Lower leg skin (tissue), 4 donors: Measurements from ENCODE around the gene NVL. TPM values are rescaled to one million over a fixed set of nuclear protein-coding genes. Genes with fewer than 3 reads are reported as not detected.

Experiments used
- DNase-seq, 2 donors: peaks; one replicate each; pipeline ENCODE4 v3.0.0-alpha.2; 2019; ENCODE audit warnings: low spot score in 2 of 2
- H3K4me3 ChIP-seq: fragments of 200-600 bp; sonication (generic); 2 replicates; pipeline ENCODE4 v1.5.1; 2017; ENCODE audit warnings: mild to moderate bottlenecking, low read depth; ENCODE audit not compliant: poor library complexity, severe bottlenecking
- POLR2A ChIP-seq, 2 donors: fragments of 450-650 bp; IDR thresholded peaks; one replicate each; pipeline ENCODE4 v1.6.1; 2016 to 2017; ENCODE audit warnings: antibody characterized with exemption in 2 of 2, mild to moderate bottlenecking in 1 of 2, moderate library complexity in 1 of 2
- WGBS, 2 donors: methylation state at CpG; one replicate each; pipeline ENCODE4 v1.1.5; 2018; 5-methylcytosine and 5-hydroxymethylcytosine counted together
- intact Hi-C: fragments of 100-400 bp; cut with DNase I; formaldehyde crosslinking; loops from one replicate; pipeline ENCODE4 v1.15.0; 2023; ENCODE audit warnings: low total_unique reads
- total RNA-seq, 4 donors: library from RNA; depleted of rRNA; stranded (reverse); fragments of >200 nt; gene quantifications; one replicate each; pipeline ENCODE4 v1.1.0, GENCODE V29; 2016
- TF ChIP-seq, protein P1 (sequence below), 3 donors: fragments of 450-650 bp; IDR thresholded peaks; one replicate each; pipeline ENCODE4 v1.5.1; 2016; ENCODE audit warnings: antibody characterized with exemption in 3 of 3, mild to moderate bottlenecking in 3 of 3, moderate library complexity in 2 of 3

Gene NVL
- total RNA-seq, 4 donors from 2014 or later = 24.4 to 43.1 (median 32.1) TPM

GRCh38 chr1:224251741-224252146, 78.2 kb downstream of the NVL start:
- DNase-seq = no peak
- TF ChIP-seq, protein P1, sequence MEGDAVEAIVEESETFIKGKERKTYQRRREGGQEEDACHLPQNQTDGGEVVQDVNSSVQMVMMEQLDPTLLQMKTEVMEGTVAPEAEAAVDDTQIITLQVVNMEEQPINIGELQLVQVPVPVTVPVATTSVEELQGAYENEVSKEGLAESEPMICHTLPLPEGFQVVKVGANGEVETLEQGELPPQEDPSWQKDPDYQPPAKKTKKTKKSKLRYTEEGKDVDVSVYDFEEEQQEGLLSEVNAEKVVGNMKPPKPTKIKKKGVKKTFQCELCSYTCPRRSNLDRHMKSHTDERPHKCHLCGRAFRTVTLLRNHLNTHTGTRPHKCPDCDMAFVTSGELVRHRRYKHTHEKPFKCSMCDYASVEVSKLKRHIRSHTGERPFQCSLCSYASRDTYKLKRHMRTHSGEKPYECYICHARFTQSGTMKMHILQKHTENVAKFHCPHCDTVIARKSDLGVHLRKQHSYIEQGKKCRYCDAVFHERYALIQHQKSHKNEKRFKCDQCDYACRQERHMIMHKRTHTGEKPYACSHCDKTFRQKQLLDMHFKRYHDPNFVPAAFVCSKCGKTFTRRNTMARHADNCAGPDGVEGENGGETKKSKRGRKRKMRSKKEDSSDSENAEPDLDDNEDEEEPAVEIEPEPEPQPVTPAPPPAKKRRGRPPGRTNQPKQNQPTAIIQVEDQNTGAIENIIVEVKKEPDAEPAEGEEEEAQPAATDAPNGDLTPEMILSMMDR (IDR thresholded peaks at IDR 0.05) = no peak
- no peak for TF ChIP-seq POLR2A (IDR thresholded peaks at IDR 0.05)
- no peak overlapping the region for H3K4me3 ChIP-seq
- WGBS, 2 donors = 73 to 84% methylated on average over 5 of the region's 5 CpGs
- intact Hi-C loops = no loop called here

GRCh38 chr1:224245188-224245587, 84.8 kb downstream of the NVL start:
- H3K4me3 ChIP-seq = no peak overlapping the region
- 67 to 73% methylated on average over 1 of the region's 1 CpG for WGBS, 2 donors
- peak in 1 of 2 donors; percentile 41 for DNase-seq
- TF ChIP-seq, protein P1 (IDR thresholded peaks at IDR 0.05) = no peak
- no peak for TF ChIP-seq POLR2A (IDR thresholded peaks at IDR 0.05)
- intact Hi-C loops = no loop called here

- intact Hi-C loops = no loop called here
- 84 to 87% methylated on average over 3 of the region's 3 CpGs for WGBS, 2 donors
- no peak overlapping the region for H3K4me3 ChIP-seq
- TF ChIP-seq, protein P1 (IDR thresholded peaks at IDR 0.05) = no peak
- TF ChIP-seq POLR2A (IDR thresholded peaks at IDR 0.05) = no peak
- peak in 1 of 2 donors; percentile 31 for DNase-seq
Measured at GRCh38 chr1:224238756-224239155, 91.2 kb downstream of the NVL start.

GRCh38 chr1:224238212-224238611, 91.8 kb downstream of the NVL start:
- intact Hi-C loops = no loop called here
- peak in 1 of 2 donors; percentile 77 for DNase-seq
- 87 to 90% methylated on average over 9 of the region's 9 CpGs for WGBS, 2 donors
- H3K4me3 ChIP-seq = no peak overlapping the region
- TF ChIP-seq POLR2A (IDR thresholded peaks at IDR 0.05) = no peak
- TF ChIP-seq, protein P1 (IDR thresholded peaks at IDR 0.05) = no peak

GRCh38 chr1:224237119-224237881, 92.7 kb downstream of the NVL start:
- WGBS, 2 donors = 89 to 90% methylated on average over 11 of the region's 11 CpGs
- DNase-seq = peak in 1 of 2 donors; percentile 26
- no peak overlapping the region for H3K4me3 ChIP-seq
- intact Hi-C loops = no loop called here
- no peak for TF ChIP-seq POLR2A (IDR thresholded peaks at IDR 0.05)
- TF ChIP-seq, protein P1 (IDR thresholded peaks at IDR 0.05) = no peak
